Stimulated activated CD8-positive, alpha-beta memory T cell treated with anti-CD3 and anti-CD28 coated beads, Interleukin-4, amount 100 ng/mL, for 1 hour (primary cell): Measurements from ENCODE around the gene TEX19.

Source experiments
- DNase-seq, 2 donors: peaks; one replicate each; pipeline ENCODE4 v3.0.0-alpha.2; 2020; ENCODE audit warnings: low read depth in 2 of 2, low spot score in 1 of 2

TEX19 gene, protein sequence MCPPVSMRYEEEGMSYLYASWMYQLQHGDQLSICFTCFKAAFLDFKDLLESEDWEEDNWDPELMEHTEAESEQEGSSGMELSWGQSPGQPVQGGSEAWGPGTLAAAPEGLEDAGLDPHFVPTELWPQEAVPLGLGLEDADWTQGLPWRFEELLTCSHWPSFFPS

GRCh38 chr17:82358465-82359350 is at the start of gene TEX19:
Gene TEX19 (plus strand): TSS chr17:82359247. CDS start chr17:82362151, 2,904 bp downstream.
- DNase-seq = no peak

GRCh38 chr17:82309656-82310570 is 49.1 kb upstream of the TEX19 start:
- no peak for DNase-seq

GRCh38 chr17:82310877-82311276 is 48.2 kb upstream of the TEX19 start:
- DNase-seq = no peak

DNA sequence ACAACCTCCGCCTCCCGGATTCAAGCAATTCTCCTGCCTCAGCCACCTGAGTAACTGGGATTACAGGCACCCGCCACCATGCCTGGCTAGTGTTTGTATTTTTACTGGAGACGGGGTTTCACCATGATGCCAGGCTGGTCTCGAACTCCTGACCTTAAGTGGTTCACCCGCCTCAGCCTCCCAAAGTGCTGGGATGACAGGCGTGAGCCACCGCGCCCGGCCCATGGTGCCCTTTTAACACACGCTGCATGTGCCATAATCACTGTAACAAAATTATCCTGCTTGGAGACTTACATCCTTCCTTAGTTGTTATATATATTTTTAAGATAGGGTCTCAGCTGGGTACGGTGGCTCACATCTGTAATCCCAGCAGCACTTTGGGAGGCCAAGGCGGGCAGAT is 47.1 kb upstream of the TEX19 start:
- DNase-seq = no peak

DNA sequence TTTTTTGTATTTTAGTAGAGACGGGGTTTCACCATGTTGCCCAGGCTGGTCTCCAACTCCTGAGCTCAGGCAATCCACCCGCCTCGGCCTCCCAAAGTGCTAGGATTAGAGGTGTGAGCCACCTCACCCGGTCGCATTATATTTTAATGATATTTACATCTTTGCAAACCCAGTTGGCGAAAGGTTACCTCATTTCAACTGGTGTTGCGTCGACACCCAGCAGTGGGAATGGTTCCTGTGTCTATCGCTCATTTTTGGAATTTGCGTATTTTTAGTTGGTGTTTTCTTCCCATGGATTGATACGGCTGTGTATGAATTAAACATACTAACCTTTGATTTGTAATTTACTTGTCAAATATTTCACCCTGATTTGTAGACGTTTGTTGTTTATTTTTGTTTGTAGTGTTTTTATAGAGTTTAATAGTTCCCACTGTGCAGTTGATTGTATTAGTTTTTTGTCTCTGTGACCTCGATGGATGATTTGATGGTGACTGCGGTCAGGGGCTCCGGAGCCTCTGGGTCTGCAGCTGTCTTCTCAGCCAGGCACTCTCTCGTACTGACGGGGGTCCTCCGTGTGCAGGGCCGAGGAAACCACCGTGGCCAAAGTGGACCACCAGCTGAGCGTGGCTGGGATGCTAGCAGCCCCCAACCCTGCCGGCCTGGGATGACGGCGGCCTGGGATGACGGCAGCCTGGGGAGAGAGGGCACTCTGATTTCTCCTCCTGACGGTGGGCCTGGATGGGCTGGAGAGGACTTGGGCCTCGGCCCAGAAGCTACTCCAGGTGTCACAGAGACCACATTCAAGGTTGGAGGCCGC is 45.6 kb upstream of the TEX19 start:
- no peak for DNase-seq

- no peak for DNase-seq
Measured at GRCh38 chr17:82314012-82314726, 44.9 kb upstream of the TEX19 start.

- no peak for DNase-seq
Measured at GRCh38 chr17:82314727-82315605, 44.1 kb upstream of the TEX19 start.

DNA sequence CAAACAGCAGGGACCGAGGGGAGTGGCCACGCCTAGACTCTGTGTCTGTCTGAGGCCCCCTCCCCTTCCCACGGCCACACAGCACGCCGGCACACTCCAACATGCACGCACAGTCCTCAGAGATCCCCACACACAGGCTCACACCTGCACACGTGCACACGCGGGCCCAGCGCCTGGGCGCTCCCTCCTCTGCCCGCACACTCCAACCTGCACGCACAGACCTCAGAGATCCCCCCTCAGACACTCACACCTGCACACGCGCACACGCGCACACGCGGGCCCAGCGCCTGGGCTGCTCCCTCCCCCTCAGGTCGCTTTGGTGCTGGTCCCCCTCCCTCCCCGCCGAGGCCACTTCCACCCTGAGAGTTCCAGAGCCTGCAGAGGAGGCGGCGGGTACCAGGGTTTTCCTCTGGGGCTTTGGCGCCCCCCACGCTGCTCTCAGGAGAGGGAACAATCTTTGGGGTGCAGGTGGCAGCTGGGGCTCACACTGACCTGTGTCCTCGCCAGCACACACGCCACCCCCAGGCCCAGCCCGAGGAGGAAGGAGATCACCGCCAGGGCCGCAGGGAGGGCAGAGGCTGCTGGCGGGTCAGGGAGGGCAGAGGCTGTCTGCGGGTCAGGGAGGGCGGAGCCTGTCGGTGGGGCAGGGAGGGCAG is 43.2 kb upstream of the TEX19 start:
- no peak for DNase-seq

- no peak for DNase-seq
Measured at GRCh38 chr17:82316651-82317393, 42.2 kb upstream of the TEX19 start.

DNA sequence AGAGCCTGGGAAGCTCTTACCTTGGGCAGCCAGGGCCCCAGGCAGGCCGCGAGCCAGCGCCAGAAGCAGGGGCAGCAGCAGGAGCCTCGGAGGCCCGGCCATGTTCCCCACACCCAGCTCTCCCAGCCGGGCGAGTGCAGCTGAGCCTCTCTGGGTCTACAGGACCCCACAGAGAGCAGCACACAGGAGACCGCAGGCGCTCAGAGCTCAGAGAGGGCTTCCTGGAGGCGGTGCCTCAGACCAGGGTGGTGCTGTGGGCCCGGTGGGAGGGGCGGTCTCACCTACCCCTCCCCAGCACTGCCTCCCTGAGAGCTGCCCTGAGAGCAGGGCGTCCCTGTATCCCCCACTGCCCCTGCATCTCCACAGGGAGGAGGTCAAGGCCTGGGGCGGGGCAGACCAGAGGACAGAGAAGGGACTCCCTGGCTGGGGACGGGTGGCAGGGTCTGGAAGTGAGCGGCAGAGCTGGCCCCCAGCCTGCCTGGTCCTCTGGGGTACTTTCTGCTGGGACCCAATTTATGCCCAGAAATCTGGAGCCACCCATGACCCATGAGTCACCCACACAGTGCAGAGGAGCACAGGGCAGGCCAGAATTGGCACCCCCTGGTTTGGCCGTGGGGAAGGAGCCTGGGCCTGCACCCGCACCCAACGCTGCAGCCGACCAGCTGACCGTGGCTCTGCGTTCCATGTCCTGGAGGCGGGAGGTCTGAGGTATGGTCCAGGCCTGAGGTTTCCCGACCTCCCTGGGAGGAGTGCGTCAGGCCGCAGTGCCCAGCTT is 41.5 kb upstream of the TEX19 start, which contains the start of gene CD7:
CD7 (minus strand) TSS at position 215 of the 775 bp plus-strand sequence; CDS start at position 102, 113 bp downstream.
- peak in 1 of 2 donors; percentile 51 for DNase-seq

- no peak for DNase-seq
Measured at GRCh38 chr17:82318169-82318498, 40.9 kb upstream of the TEX19 start.

- DNase-seq = no peak
Measured at GRCh38 chr17:82318772-82319606, 40.1 kb upstream of the TEX19 start.

DNA sequence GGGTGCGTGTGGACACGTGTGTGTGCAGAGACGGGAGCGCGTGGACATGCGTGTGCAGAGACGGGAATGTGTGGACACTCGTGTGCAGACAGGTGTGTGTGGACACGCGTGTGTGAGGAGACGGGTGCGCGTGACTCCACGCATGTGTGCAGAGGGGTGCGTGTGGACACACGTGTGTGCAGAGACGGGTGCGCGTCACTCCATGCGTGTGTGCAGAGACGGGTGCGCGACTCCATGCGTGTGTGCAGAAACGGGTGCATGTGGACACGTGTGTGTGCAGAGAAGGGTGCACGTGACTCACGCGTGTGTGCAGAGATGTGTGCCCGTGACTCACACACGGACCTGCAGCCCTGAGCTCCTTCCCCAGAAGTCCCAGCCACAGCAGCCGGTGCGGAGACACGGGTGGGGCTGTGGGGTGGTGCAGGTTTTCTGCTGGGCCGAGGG is 39.4 kb upstream of the TEX19 start:
- DNase-seq = no peak

DNA sequence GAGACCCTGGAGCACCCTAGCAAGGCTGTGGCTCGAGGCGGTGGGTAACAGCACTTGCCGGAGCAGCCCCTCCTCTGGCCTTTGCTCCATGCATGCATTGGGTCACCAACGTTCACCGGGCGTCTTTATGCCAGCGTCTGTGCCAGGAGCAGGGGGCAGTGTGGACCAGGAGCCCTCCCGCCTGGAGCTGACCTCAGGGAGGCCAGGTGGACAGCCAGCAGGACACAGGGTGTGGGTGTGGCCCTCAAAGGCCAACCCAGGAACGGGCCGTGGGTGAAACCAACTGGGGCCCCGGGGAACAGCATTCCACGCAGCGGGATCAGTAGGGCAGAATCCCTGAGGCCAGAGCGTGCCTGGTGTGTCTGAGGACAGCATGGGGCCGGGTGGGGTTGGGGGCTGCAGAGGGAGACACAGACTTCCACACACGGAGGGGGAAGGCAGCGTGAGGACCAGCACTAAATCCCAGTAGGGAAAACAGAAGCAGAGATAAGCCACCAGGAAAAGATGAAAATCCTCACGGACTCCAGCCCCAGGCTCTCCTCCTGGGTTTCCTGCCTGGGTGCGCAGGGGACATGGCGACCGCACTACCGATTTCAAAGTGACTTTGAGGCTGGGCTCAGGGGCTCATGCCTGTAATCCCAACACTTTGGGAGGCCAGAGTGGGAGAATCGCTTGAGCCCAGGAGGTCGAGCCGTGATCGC is 38.8 kb upstream of the TEX19 start:
- DNase-seq = no peak
